Stimulated activated CD8-positive, alpha-beta memory T cell treated with anti-CD3 and anti-CD28 coated beads, Interleukin-2, amount 100 ng/mL, for 48 hours (primary cell): ENCODE measurements around the gene PPP1R16B.
A peak's percentile ranks its signal among the peaks of the same experiment; 100 is the strongest.

ENCODE experiments used
- DNase-seq, 2 donors: peaks; one replicate each; pipeline ENCODE4 v3.0.0-alpha.2; 2020; ENCODE audit warnings: low read depth in 2 of 2

PPP1R16B gene

DNA sequence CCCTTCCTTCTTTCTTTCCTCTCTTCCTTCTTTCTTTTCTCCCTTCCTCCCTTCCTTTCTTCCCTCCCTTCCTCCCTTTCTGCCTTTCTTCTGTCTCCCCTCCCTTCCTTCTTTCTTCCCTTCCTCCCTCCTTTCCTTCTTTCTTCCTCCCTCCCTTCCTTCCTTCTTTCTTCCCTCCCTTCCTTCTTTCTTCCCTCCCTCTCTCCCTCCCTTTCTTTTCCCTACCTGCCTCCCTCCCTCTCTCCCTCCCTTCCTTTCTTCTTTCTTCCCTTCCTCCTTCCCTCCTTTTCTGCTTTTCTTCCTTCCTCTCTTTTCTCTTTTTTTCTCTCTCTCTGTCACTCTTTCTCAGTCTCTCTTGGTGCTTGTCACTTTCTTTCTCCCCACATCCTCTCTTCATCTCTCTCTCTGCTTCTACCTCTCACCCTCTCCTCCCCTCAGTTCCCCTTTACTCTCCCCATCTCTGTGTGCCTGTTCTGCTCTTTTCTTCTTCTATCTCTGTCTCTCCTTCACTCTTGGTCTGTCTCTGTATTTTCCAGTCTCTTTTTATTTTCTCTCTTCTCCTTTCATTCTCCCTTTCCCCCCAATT, 90.6 kb downstream of the PPP1R16B start:
- DNase-seq: no peak

- DNase-seq: no peak
These were observed 91.8 kb downstream of the PPP1R16B start for GRCh38 chr20:38897267-38897666.

DNA sequence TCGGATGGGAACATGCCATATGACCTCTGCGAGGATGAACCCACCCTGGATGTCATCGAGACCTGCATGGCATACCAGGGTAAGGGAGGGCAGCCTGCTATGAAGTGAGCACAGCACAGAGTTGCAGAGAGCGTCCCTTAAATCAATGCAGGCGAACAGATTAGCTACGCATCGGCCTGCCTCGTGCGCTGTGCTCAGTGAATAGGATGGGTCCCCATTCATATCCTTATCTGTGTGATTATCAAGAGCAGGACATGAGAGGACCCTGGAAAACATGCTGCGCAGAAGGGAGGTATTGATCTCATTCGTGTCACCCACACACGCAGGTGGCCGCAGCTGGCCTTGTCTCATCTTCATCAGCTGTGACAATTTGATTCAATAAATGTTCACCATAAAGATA, 95.1 kb downstream of the PPP1R16B start:
- DNase-seq: no peak

GRCh38 chr20:38902601-38903000, 97.1 kb downstream of the PPP1R16B start:
- DNase-seq: no peak

GRCh38 chr20:38903335-38903734, 97.8 kb downstream of the PPP1R16B start:
- DNase-seq: no peak

- no peak for DNase-seq
These were observed 99.9 kb downstream of the PPP1R16B start for GRCh38 chr20:38905375-38905774.

DNA sequence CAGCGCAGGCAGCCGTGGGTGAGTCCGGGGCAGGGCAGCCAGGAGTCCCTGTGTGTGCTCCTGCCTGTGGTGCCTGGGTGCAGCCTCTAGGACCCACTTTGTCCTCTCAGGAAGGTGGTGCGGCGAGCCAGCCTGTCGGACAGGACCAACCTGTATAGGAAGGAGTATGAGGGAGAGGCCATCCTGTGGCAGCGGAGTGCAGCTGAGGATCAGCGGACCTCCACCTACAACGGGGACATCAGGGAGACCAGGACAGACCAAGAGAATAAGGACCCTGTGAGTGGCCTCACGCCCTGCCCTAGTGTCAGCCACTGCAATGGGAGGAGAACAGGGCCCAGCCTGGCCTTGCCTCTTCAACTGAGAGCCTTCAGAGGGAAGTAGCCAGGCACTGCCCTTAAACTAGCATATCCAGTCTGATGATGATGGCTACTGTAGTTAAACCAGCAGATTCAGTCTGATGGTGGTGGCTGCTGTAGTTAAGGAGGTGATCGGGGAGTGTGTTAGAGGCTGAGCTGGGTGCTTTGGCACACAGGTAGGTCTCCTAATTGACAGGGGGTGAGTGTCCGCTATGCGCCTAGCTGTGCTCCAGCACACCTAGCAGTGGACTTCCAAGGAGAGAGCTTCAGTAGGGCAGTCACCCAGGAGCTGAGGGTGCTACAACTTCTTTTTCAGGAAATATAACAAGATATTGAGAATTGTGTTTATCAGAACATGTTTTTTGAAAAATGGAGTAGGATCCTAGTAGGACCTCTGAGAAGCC, 102.6 kb downstream of the PPP1R16B start:
- DNase-seq: no peak

GRCh38 chr20:38915355-38915754, 109.9 kb downstream of the PPP1R16B start:
- no peak for DNase-seq

DNA sequence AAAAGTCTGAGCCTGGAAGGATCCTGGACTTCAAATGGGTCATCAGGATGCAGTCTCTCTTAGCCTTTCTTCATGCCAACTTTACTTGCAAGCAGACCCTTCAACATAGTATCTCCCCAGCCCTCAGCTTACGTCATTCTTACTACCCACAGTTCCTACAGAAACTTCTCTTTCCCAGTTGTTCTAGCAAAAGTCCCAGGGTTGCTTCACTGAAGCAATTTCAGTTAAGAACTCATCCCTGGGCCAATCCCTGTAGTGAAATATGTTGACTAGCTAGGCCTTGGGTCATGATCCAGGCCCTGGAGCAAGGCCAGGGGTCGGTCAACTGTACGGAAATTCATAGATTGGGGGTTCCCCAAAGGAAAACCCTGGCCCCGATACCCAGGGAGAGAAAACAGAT, 112.2 kb downstream of the PPP1R16B start:
- DNase-seq: no peak

- DNase-seq: no peak
These were observed 112.7 kb downstream of the PPP1R16B start for GRCh38 chr20:38918172-38918571.

GRCh38 chr20:38919683-38920082, 114.2 kb downstream of the PPP1R16B start:
- no peak for DNase-seq

DNA sequence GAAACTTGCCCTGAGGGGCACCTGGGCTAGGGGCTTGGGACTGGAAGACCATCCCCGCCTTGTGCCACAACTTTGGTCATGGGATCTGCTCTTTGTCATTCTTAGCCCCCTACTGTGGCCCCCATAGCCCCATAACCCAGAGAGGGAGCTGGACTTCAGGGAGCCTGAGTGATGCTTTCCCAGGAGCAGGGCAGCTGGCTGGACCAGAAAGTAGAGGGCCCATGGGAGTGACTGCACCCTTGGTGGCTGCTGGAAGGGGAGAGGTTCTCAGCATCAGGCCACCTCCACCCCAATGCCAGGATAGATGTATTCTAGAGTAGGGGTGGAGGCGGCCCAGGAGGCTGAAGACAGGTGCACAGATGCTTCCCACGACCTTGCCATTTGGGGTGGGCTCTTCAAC, 114.9 kb downstream of the PPP1R16B start:
- DNase-seq: no peak

DNA sequence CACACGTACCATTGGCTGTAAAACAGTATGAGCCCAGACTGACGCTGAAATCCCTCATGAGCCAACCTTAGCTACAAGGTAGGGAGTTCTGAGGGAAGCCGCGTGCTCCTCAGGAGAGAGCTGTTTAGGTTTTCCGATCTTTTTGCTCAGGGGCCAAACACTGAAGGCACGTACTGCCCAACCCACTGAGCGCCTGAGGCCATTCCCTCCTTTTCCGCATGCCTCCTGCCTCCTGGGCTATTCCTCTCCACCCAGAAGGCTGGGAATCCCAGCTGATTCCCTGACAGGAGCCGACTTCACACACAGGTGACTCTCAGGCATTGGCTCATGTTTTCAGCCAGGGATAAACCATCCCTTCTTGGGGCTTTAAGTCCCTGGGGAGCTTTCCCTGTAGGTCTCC, 115.4 kb downstream of the PPP1R16B start:
- DNase-seq: no peak

GRCh38 chr20:38924718-38925117, 119.2 kb downstream of the PPP1R16B start:
- DNase-seq: no peak

DNA sequence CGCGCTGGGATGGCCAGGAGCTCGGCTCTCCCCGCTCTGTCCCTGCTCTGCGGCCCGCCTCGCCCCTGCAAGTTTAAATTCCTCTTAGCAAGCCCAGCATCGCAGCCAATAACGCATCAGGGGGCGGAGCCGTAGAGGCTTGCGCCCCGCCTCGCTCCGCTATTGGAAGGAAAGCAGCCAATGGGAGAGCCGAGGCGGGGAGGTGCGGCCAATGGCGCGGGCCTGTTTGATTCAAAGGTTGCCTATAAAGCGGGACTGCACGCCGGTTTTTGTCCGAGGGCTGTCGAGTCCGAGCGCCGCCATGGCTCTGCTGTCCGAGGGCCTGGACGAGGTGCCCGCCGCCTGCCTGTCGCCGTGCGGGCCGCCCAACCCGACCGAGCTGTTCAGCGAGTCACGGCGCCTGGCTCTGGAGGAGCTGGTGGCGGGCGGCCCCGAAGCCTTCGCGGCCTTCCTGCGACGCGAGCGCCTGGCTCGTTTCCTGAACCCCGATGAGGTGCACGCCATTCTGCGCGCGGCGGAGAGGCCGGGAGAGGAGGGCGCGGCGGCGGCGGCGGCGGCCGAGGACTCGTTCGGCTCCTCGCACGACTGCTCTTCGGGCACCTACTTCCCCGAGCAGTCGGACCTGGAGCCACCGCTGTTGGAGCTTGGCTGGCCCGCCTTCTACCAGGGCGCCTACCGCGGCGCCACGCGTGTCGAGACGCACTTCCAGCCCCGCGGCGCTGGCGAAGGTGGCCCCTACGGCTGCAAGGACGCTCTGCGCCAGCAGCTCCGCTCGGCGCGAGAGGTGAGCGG, 120.8 kb downstream of the PPP1R16B start, which contains the start of gene FAM83D:
Gene FAM83D (plus strand): TSS at position 276 of the 792 bp plus-strand sequence. CDS start 26 bp downstream, at position 302.
- DNase-seq: peak; percentile 94 to 96

DNA sequence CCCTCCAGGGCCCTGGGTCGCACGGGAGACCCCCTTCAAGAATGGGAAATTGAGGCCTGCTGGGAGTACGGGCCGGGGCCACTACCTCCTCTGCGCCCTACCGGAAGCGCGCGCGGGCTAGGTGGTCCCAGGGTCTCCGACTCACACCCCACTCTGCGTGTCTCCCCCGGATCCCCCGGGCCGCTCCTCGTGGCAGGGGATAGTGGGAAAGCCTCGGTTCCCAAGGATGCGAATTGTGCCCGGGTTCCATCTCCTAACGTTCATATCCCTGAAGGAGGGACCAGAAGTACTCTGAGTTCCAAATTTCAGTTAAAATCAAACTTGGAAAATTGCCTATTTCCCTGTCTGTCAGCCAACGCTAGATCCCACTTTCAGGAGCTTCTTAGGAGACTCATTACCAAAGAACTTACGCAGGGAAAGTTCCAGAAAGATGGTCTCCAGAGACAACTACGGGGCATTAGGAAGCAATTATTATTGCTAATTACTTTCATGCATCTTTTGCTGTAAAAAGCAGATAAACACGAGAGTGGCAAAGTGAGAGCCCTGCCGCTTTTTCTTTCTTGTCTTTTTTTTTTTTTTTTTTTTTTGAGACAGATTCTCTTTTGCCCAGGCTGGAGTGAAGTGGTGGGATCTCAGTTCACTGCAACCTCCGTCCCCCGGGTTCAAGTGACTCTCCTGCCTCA, 121.6 kb downstream of the PPP1R16B start:
- no peak for DNase-seq

GRCh38 chr20:38927902-38928578, 122.5 kb downstream of the PPP1R16B start:
- DNase-seq: no peak

DNA sequence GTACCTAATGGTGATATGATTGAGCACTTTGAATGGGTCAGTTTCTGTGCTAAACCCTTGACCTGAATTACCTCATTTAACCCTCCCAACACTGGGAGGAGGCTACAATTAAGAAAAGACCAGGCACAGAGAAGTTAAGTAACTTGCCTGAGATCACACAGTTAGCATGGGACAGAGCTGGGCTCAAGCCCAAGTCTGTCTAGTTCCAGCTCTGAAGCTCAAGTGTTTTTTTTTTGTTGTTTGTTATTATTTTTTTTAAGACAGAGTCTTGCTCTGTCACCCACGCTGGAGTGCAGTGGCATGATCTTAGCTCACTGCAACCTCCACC, 124.7 kb downstream of the PPP1R16B start:
- DNase-seq: no peak

DNA sequence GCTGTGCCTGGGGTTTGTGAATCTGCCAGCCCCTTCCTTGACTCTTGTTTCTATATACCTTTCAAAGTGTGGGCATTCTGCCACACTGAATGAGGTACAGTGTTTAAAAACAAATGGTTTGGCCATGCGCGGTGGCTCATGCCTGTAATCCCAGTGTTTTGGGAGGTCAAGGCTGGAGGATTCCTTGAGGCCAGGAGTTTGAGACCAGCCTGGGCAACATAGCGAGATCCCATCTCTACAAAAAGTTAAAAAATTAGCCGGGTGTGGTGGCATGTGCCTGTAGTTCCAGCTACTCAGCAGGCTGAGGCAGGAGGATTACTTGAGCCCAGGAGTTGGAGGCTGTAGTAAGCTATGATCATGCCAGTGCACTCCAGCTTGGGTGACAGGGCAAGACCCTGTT, 126.5 kb downstream of the PPP1R16B start:
- no peak for DNase-seq

DNA sequence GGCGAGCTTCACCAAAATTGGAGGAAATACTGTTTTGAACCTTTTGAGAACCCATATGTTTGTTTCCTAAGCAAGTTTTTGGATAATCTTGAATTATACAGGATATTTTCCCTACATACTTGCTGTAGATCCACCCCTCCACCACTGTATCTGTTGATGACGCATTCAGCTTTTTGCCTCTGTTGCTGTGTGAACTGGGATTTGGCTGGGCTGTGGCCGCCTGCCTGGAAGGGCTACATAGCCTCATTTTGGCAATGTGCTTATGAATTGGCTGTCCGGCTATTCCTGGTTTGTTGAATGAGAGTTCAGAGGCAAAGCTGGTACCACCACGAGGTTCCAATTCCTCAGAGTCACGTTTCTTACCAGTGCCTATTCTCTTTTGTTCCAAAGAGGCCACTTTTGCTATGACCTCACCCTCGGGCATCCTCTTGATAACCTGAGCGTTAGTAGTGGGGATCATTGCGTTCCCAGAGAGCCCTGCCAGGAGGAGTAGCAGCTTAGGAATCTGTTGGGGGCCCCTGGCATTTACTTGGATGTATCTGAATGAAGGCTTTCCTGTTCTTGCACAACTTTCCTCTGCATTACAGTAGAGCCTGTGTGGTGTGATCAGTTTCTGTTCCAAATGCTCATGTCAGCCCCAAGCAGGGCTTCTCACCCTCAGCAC, 127.1 kb downstream of the PPP1R16B start:
- no peak for DNase-seq

GRCh38 chr20:38934530-38934929, 129.0 kb downstream of the PPP1R16B start:
- no peak for DNase-seq
